Prostate gland (tissue), 2 donors: Measurements from ENCODE around the gene CCBE1.

Source experiments
- CTCF ChIP-seq, 4 experiments: fragments of 200-600 bp in 2 of 4; fragments of 450-650 bp in 2 of 4; sonication (generic) in 2 of 4; IDR thresholded peaks; 1 replicate in 3 of 4; 2 replicates in 1 of 4; pipeline ENCODE4 v1.5.1; 2016 to 2019; ENCODE audit warnings: antibody characterized with exemption in 4 of 4, mild to moderate bottlenecking in 2 of 4, moderate library complexity in 2 of 4
- POLR2A ChIP-seq: fragments of 450-650 bp; IDR thresholded peaks from one replicate; pipeline ENCODE4 v1.6.1; 2016; ENCODE audit warnings: antibody characterized with exemption, mild to moderate bottlenecking

DNA sequence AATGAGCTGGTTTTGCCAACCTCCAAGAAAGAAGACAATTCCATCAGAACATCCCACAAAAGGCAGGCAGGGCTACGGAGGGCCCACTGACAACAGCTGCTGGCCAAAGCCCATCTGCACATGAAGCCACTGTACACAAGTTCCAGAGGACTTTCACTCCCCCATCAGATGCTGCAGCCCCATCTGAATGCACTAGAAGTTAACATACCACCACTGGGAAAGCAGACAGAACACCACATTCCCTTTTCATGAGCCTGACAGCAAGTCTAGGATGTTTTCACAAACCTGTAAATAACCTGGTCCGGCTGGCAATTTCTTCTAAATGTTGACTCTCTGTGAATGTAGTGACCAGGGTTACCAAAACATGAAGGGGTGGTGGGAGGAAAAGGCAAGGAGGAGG, 41.5 kb downstream of the CCBE1 start:
- TF ChIP-seq CTCF (IDR thresholded peaks at IDR 0.05): no peak
- TF ChIP-seq POLR2A: no peak
